ENCODE results near the gene N4BP2.
A peak's percentile ranks its signal among the peaks of the same experiment; 100 is the strongest.
"Not testable (repeated sequence)": the region's sequence is repeated elsewhere in the genome, so short reads cannot be mapped to it uniquely, and the experiment has no call there.

N4BP2 gene

GRCh38 chr4:40056716-40057585 is at the start of gene N4BP2:
Gene N4BP2, plus strand, starts transcription at chr4:40056850. Its CDS starts 40,491 bp downstream, at chr4:40097341.
- peak in 53 of 56 donors; percentile 4 to 83 (median 57) for DNase-seq

DNA sequence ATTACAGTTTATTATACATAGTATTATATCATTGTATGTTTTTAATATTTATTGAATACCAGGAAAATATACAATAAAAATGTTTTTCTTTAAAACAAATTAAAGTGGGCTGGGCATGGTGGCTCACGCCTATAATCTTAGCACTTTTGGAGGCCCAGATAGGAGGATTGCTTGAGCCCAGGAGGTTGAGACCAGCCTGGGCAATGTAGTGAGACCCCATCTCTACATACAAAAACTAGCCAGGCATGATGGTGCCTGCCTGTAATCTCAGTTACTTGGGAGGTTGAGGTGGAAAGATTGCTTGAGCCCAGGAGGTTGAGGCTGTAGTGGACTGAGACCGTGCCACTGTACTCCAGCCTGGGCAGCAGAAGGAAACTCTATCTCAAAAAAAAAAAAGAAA is 40.6 kb upstream of the N4BP2 start:
- DNase-seq: no peak

DNA sequence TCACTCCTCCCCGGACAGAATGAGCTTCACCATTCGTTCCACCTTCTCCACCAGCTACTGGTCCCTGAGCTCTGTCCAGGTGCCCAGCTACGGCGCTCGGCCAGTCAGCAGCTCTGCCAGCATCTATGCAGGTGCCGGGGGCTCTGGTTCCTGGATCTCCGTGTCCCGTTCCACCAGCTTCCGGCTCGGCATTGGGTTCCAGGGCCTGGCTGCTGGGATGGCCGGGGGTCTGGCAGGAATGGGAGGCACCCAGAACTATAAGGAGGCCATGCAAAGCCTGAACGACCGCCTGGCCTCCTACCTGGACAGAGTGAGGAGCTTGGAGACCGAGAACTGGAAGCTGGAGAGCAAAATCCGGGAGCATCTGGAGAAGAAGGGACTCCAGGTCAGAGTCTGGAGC is 36.4 kb upstream of the N4BP2 start:
- DNase-seq: no peak

GRCh38 chr4:40021116-40021515 is 35.5 kb upstream of the N4BP2 start:
- not testable (repeated sequence) for DNase-seq

GRCh38 chr4:40024049-40024448 is 32.6 kb upstream of the N4BP2 start:
- not testable (repeated sequence) for DNase-seq

GRCh38 chr4:40032785-40033184 is 23.9 kb upstream of the N4BP2 start:
- no peak for DNase-seq

- no peak for DNase-seq
Measured at GRCh38 chr4:40033613-40034012, 23.0 kb upstream of the N4BP2 start.

GRCh38 chr4:40038977-40039376 is 17.7 kb upstream of the N4BP2 start:
- DNase-seq: no peak

DNA sequence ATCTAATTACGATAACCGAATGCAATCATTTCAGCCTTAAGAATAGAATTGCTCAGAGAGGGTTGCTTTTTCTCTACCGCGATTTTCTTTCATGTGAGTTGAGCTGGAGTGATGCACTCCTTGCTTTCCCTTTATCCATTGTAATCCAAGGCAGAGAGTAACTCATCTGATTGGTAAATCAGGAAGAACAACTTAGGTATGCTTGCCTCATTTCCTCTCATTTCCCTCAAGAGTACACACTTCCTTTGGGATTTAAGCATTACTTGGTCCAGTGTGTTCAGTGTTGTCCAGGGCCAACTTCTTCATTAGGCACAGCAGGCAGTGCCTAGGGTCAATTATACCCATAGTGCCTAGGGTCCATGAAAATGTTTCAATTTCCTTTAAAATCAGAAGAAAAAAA is 15.7 kb upstream of the N4BP2 start:
- DNase-seq: no peak

DNA sequence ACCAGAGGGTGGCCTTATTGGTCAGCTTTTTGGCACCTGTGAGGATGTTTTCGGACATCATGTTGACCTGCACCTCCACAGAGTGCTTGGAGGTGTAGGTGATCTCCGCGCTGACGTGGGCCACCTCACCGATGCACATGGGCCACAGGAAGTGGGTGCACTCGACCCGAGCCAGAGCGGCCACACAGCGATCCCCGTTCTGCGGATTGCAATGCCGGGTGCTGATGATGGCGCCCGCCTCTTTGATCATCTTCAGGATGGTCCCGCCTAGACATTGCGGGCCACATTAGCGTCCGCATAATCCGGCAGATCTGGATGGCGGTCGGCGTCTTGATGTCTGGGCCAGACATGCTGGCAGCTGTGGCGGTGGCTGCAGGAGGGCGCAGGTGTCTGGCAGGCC is 12.9 kb upstream of the N4BP2 start:
- DNase-seq: no peak

- no peak for DNase-seq
Measured at GRCh38 chr4:40046311-40046980, 10.2 kb upstream of the N4BP2 start.

DNA sequence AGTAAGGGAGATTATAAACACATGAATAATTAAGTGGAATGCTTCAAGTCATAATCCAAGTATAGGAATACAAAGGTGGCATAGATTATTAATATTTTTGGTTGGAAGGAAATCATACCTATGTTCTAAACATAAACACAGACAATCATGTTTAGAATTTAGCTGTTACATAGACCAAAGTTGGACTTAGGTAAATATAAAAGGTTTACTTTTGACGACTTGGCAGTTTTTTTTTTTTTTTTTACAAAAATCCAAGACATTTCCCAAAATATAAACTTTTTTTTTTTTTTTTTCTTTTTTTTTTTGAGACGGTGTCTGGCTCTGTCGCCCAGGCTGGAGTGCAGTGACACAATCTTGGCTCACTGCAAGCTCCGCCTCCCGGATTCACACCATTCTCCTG is 3.5 kb upstream of the N4BP2 start:
- DNase-seq: no peak

GRCh38 chr4:40055511-40055862 is 1.2 kb upstream of the N4BP2 start:
- DNase-seq: peak in 4 of 56 donors; percentile 24 to 53 (median 46)

GRCh38 chr4:40055863-40056715 is 561 bp upstream of the N4BP2 start:
- peak in 48 of 56 donors; percentile 3 to 83 (median 53) for DNase-seq

- DNase-seq: peak in 53 of 56 donors; percentile 4 to 83 (median 55)
Measured at GRCh38 chr4:40057586-40058091, 989 bp downstream of the N4BP2 start.

DNA sequence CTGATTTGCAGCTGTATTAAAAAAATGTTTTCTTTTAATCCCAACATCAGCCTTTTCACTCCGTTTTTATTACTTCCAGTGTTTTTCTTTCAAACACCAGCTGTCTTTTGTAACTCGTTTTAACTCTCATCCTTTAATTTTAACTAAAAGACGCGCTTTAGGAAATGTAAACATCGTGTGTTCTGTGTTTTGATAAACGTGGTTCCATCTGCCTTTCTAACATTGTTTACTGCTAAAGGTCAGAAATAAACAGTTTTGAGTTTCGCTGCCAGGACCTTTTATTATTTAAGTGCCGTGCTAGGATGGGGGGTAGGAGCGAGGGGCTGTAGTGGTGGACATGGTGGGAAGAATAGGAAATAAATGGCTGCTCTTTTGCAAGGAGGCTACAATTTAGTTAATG is 1.5 kb downstream of the N4BP2 start:
- no peak for DNase-seq

GRCh38 chr4:40058854-40059253 is 2.2 kb downstream of the N4BP2 start:
- DNase-seq: peak in 1 of 56 donors; percentile 2

- DNase-seq: no peak
Measured at GRCh38 chr4:40059362-40059761, 2.7 kb downstream of the N4BP2 start.

GRCh38 chr4:40065010-40065409 is 8.4 kb downstream of the N4BP2 start:
- DNase-seq: no peak

DNA sequence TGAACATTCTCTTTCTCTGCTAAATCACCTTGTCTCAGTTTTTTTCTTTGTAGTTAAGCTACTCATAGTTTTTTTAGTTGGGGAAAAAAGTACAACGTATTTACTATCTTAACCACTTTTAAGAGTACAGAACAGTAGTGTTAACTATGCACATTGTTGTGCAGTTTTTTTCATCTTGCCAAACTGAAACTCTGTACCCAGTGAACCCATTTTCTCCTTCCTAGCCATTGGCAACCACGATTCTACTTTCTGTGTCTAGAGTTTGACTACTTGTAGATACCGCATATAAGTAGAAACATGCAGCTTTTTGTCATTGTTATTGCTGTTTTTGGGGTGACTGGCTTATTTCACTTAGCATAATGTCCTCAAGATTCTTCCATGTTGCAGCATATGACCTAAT is 10.0 kb downstream of the N4BP2 start:
- DNase-seq: no peak

GRCh38 chr4:40070387-40070786 is 13.7 kb downstream of the N4BP2 start:
- DNase-seq: no peak

- no peak for DNase-seq
Measured at GRCh38 chr4:40086421-40086820, 29.8 kb downstream of the N4BP2 start.
